ENCODE data around the gene RDH8.

The RDH8 gene

DNA sequence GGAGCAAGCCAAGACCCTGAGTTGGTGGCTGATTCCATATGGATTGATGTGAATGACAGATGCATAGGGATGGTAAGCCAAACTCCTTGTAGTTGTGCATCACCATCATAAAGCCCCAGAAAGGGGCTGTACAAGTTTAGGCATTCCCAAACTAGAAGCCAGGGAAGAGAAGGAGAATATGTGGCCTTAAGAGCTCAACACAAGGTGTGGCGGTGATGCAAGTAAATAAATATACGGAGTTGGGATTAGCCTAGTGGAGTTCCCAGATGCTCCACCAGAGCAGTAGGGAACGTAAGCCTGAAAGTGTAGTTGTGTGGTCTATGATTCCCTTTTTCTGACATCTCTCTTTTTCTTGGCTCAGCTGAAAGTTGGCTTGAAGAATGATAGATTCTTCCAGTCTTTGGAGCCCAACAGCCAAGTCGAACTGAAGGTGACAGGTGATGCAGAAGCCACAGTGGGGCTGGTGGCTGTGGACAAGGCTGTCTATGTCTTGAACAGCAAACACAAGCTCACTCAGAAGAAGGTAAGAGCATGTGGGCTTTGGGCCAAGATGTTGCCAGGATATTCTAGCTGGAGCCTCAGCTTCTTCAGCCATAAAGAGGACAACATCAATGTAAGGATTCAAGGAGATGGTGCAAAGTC is 30.1 kb downstream of the RDH8 start:
- DNase-seq = no peak

DNA sequence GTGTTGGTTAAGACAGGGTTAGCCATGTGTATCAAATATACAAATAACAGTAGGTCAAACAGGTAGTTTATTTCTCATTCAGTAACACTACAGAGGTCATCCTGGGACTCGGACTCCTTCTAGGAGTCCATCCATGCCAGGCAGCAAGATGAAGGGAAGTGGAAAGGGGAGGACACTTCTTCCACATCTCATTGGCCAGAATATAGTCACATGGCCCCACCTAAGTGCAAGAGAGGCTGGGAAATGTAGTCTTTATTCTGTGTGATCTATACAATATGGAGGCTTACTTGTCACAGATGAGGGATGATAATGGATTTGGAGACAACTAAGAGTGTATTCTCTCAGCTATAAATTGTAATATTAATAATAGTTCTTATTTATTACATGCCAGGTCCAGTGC is 31.1 kb downstream of the RDH8 start:
- DNase-seq = no peak

DNA sequence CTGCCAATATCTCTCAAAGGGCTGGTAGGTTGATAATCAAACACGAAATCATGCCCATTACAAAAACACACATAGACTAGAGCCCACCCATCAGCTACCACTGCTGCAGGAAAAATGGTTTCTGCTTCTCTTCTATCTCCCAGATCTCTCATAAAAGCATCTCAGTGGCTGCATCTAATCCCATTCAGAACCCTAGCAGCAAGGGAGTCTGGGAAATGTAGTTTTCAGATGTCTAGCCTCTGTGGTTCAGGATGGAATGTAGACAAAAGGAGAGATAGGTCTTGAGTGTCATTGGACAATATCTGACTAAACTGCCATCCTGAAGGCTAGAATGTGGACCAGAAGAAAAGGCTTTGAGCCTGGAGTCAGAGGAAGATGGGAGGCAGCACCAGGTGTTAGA is 32.1 kb downstream of the RDH8 start:
- DNase-seq = no peak

DNA sequence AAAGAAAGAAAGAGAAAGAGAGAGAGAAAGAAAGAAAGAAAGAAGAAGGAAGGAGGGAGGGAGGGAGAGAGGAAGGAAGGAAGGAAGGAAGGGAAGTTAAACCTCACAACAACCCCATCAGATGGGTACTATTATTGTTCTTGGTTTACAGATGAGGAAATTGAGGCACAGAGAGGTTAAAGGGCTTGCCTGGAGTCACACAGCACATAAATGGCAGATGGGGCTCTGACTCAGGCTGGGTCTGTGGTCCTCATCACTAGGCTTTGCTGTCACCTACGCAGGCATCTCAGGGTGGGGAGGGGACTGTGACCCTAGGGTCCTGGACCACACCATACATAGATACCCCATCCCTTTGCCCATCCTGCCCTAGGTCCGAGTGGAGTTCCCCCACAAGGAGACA is 36.3 kb downstream of the RDH8 start:
- no peak for DNase-seq

DNA sequence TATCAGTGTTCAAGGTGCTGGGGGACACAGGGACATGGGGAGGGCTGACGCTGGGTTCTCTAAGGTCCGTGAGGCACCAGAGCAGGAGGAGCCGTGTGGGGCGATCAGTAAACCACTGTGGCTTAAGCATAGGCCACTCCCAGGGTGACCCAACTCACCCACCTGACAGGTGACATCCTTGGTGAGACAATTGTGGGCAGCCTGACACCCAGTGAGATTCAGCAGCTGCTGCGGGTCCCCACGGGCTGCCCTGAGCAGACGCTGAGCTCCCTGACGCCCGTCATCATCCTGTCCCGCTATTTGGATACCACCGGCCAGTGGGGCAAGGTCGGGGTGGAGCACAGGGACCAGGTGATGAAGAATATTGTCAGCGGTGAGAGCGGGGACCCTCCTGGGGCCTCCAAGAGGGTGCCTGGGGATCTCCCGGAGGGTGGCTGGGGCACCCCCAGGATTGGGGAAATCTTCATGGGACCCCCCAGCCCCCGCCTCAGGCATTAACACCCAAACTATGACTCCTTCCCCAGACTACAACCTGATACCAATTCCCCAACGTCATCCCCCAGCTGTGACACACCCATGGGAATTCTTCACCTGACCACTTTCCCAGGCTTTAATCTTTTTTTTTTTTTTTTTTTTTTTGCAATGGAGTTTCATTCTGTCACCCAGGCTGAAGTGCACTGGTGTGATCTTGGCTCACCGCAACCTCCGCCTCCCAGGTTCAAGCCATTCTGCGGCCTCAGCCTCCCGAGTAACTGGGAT is 39.5 kb downstream of the RDH8 start:
- no peak for DNase-seq

DNA sequence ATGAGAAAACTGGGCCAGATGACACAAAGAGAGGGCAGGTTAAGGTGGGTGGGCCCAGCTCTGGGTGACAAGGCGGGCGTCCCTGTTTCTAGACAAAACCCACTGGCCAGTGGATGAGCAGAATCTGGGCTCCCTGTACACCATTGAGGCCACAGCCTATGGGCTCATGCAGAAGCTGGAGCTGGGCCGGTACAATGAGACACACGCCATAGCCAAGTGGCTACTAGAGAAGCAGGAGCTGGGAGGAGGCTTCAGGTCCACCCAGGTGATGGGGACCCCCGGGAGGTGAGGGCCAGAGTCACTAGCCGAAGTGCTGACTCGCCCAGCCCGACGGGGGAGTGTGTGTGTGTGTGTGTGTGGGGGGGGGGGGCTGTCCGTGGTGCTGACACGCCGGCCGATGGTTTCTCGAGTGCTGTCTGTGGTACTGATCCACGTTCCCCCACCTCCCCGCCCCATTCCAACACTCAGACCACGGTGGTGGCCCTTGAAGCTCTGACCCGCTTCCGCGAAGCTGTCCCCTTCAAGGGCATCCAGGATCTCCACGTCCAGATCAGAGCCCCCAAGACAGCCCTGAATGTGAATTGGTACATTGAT is 48.5 kb downstream of the RDH8 start:
- no peak for DNase-seq

DNA sequence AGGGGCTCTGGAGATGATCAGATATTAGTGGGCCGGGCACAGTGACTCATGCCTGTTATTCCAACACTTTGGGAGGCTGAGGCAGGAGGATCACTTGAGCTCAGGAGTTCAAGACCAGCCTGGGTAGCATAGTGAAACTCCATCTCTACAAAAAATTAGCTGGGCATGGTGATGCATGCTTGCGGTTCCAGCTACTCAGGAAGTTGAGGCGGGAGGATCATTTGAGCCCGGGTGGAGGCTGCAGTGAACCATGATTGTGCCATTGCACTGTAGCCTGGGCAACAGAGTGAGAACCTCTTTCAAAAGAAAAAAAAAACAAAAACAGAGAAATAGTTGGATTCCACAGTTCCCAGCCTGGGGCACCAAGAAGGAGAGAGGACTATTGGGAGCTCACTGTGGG is 54.9 kb downstream of the RDH8 start:
- DNase-seq = no peak

DNA sequence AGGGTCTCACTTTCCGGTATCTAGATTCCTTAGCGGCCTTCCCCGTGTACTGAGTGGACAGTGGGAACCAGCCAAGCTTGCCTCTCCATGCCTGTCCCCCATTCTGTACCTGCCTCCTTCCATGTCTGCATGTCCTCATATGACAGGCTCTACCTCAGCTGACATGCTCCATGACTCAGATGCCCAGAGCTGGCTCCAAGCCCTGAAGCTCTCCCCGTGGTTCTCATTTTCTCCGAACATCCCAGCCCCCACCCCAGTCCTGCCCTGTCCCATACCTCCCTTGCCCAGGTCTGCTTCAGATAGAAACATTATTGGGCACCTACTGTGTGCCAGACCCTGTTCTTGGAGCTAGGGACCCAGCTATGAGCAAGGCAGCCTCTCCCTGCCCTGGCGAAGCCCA is 55.8 kb downstream of the RDH8 start:
- DNase-seq = no peak

DNA sequence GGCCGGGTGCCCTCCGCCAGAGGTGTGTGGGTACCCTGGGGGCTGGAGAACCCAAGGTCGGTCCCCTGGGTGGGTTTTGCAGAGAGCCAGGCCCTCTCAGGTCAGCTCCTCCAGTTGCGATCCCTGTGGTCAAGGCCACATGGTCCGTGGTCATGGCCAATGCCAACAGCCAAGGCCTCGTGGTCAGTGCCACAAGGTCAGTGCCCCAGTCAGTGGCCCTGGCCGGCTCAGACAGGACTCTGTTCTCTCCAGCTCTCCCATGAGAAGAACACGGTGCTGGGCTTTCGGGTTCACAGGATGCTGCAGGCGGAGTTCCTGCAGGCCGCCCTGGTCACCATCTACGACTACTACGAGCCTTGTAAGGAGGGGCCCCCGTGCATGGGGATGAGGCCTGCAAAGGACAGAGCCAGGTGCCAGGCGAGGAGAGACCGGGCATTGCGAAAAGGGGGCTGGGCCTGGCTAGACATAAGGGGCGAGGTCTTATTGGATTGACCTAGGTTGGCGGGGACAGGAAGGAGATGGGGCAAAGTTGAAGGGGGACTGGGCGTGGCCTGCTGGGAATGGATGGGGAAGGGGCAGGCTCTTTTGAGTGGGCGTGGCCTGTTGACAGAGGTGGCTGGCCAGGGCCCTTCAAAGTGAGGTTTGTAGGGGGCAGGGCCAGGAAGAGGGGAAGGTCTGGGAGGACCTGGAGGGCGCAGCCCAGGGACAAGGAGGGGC is 57.6 kb downstream of the RDH8 start:
- no peak for DNase-seq
